HCT116 (cell line): ENCODE measurements around the gene PGAP3. TPM values are rescaled to one million over a fixed set of nuclear protein-coding genes. Genes with fewer than 3 reads are reported as not detected.
"Not testable (repeated sequence)": the region's sequence is repeated elsewhere in the genome, so short reads cannot be mapped to it uniquely, and the experiment has no call there.

Experiments used
- ATAC-seq: fragments of 200-7000 bp; cut with Tn5 transposase; 2 replicates; pipeline ENCODE4 v1.9.1; 2020; ENCODE audit warnings: mild to moderate bottlenecking, moderate library complexity
- BruUV-seq: library from RNA; stranded (reverse); fragments of 400-500 nt; replicated peaks from 2 replicates; lab custom pipeline; 2021; lab: Mats Ljungman, UMichigan
- CTCF ChIA-PET: fragments of 300-600 bp; sonication (Branson Sonifier 250); formaldehyde crosslinking; loops from one replicate; lab custom pipeline; 2021; ENCODE audit warnings: antibody characterized with exemption; lab: Charles Lee
- POLR2A ChIA-PET: fragments of 300-600, 350-600 bp; sonication (Branson Sonifier 250); formaldehyde crosslinking; loops from one replicate; lab custom pipeline; 2021; ENCODE audit warnings: antibody characterized with exemption; lab: Charles Lee
- RAD21 ChIA-PET, 2 experiments: fragments of 300-600 bp; sonication (Branson Sonifier 250); formaldehyde crosslinking; loops; one replicate each; lab custom pipeline; 2023; ENCODE audit warnings: low total read pairs in 2 of 2; ENCODE audit not compliant: uncharacterized antibody in 2 of 2, unreplicated experiment in 2 of 2, low non-redundant PET in 1 of 2; lab: Charles Lee
- DNase-seq: peaks from one replicate; pipeline ENCODE4 v3.0.0-alpha.2; 2010; ENCODE audit warnings: low read depth, low spot score
- H2AFZ ChIP-seq: fragments of 200-600 bp; shearing (Covaris generic), sonication (generic); 2 replicates; pipeline ENCODE4 v1.6.1; 2017; ENCODE audit warnings: low read depth, mixed run types, mixed read lengths, antibody characterized with exemption, low read length; ENCODE audit not compliant: poor library complexity, severe bottlenecking
- H3K27ac ChIP-seq: 2 replicates; pipeline ENCODE4 v1.5.1; 2012; ENCODE audit warnings: low read depth, low read length
- H3K27me3 ChIP-seq: fragments of 200-600 bp; sonication (generic); 2 replicates; pipeline ENCODE4 v1.6.1; 2016; ENCODE audit warnings: mixed run types, low read length, mixed read lengths; ENCODE audit not compliant: insufficient read depth
- H3K36me3 ChIP-seq, 2 experiments: fragments of 200-500 bp in 1 of 2; fragments of 200-600 bp in 1 of 2; sonication (Bioruptor generic) in 1 of 2; sonication (generic) in 1 of 2; 2 replicates each; pipeline versions ENCODE4 v1.5.1 to v1.6.1; 2014 to 2016; ENCODE audit warnings: low read length in 2 of 2, inconsistent platforms in 1 of 2, mixed read lengths in 1 of 2, mixed run types in 1 of 2; ENCODE audit not compliant: insufficient read depth in 2 of 2, control insufficient read depth in 1 of 2
- H3K4me1 ChIP-seq, 2 experiments: fragments of 200-600 bp in 1 of 2; sonication (generic) in 1 of 2; 2 replicates each; pipeline versions ENCODE4 v1.5.1 to v1.6.1; 2012 to 2017; ENCODE audit warnings: low read length in 2 of 2, inconsistent platforms in 1 of 2, mild to moderate bottlenecking in 1 of 2, mixed read lengths in 1 of 2, mixed run types in 1 of 2, moderate library complexity in 1 of 2; ENCODE audit not compliant: insufficient read depth in 2 of 2, control insufficient read depth in 1 of 2
- H3K4me2 ChIP-seq: fragments of 200-600 bp; sonication (generic); 2 replicates; pipeline ENCODE4 v1.6.1; 2017; ENCODE audit warnings: mixed run types, low read length, mixed read lengths
- H3K4me3 ChIP-seq, 2 experiments: fragments of 200-600 bp in 1 of 2; sonication (generic) in 1 of 2; replicated peaks in 1 of 2; 2 replicates each; pipeline ENCODE4 v1.5.1; 2011 to 2016; ENCODE audit warnings: low read length in 2 of 2, control low read depth in 1 of 2, low read depth in 1 of 2, mild to moderate bottlenecking in 1 of 2, mixed read lengths in 1 of 2, mixed run types in 1 of 2
- H3K79me2 ChIP-seq: fragments of 200-600 bp; sonication (generic); 2 replicates; pipeline ENCODE4 v1.6.1; 2017; ENCODE audit warnings: mild to moderate bottlenecking, mixed run types, low read length, moderate library complexity, mixed read lengths; ENCODE audit not compliant: insufficient read depth
- H3K9ac ChIP-seq: fragments of 200-600 bp; sonication (generic); 2 replicates; pipeline ENCODE4 v1.6.1; 2016; ENCODE audit warnings: low read length, mixed read lengths
- H3K9me2 ChIP-seq: fragments of 200-600 bp; sonication (generic), shearing (Covaris generic); 2 replicates; pipeline ENCODE4 v1.6.1; 2017; ENCODE audit warnings: mixed run types, mild to moderate bottlenecking, moderate library complexity; ENCODE audit not compliant: insufficient read depth
- H3K9me3 ChIP-seq, 2 experiments: fragments of 200-500 bp in 1 of 2; fragments of 200-600 bp in 1 of 2; sonication (Bioruptor generic) in 1 of 2; sonication (generic) in 1 of 2; 2 replicates each; pipeline ENCODE4 v1.6.1; 2014 to 2017; ENCODE audit warnings: low read length in 2 of 2, mixed read lengths in 2 of 2, inconsistent platforms in 1 of 2, low read depth in 1 of 2, mild to moderate bottlenecking in 1 of 2, mixed run types in 1 of 2, moderate library complexity in 1 of 2; ENCODE audit not compliant: control insufficient read depth in 1 of 2, insufficient read depth in 1 of 2
- H4K20me1 ChIP-seq: fragments of 200-600 bp; sonication (generic), shearing (Covaris generic); 2 replicates; pipeline ENCODE4 v1.6.1; 2017; ENCODE audit warnings: mixed run types, mild to moderate bottlenecking, moderate library complexity; ENCODE audit not compliant: insufficient read depth
- CBX3 ChIP-seq: IDR thresholded peaks from 2 replicates; pipeline ENCODE4 v1.6.1; 2012; ENCODE audit warnings: low read depth
- CEBPB ChIP-seq: IDR thresholded peaks from 2 replicates; pipeline ENCODE4 v1.6.1; 2012; ENCODE audit warnings: low read depth
- CTCF ChIP-seq, 3 experiments: fragments of 200-600 bp in 1 of 3; sonication (generic) in 1 of 3; IDR thresholded peaks in 2 of 3; conservative IDR thresholded peaks in 1 of 3; 2 replicates each; pipeline ENCODE4 v1.5.1; 2012 to 2017; ENCODE audit warnings: low read depth in 2 of 3, low read length in 2 of 3, antibody characterized with exemption in 1 of 3, borderline replicate concordance in 1 of 3, control low read depth in 1 of 3, mild to moderate bottlenecking in 1 of 3, mixed read lengths in 1 of 3, mixed run types in 1 of 3, moderate library complexity in 1 of 3; ENCODE audit not compliant: insufficient read depth in 1 of 3
- EGR1 ChIP-seq: IDR thresholded peaks from 2 replicates; pipeline ENCODE4 v1.6.1; 2012; ENCODE audit warnings: low read depth
- ELF1 ChIP-seq: IDR thresholded peaks from 2 replicates; pipeline ENCODE4 v1.6.1; 2012; ENCODE audit warnings: low read depth, borderline replicate concordance
- EZH2 ChIP-seq: fragments of 200-600 bp; sonication (generic); IDR thresholded peaks from 2 replicates; pipeline ENCODE4 v1.6.1; 2017; ENCODE audit warnings: antibody characterized with exemption, mixed run types
- EZH2phosphoT487 ChIP-seq: fragments of 200-600 bp; IDR thresholded peaks from 2 replicates; pipeline ENCODE4 v1.6.1; 2018; ENCODE audit warnings: antibody characterized with exemption, borderline replicate concordance
- FOSL1 ChIP-seq: IDR thresholded peaks from 2 replicates; pipeline ENCODE4 v1.6.1; 2012; ENCODE audit warnings: low read depth
- MAX ChIP-seq: IDR thresholded peaks from 2 replicates; pipeline ENCODE4 v1.6.1; 2012
- POLR2A ChIP-seq: IDR thresholded peaks from 2 replicates; pipeline ENCODE4 v1.7.0; 2011; ENCODE audit warnings: borderline replicate concordance; ENCODE audit not compliant: insufficient read depth, insufficient read length; ENCODE audit errors: extremely low read depth
- POLR2AphosphoS5 ChIP-seq: IDR thresholded peaks from 2 replicates; pipeline ENCODE4 v1.6.1; 2011; ENCODE audit warnings: mild to moderate bottlenecking, low read depth, low read length, moderate library complexity
- SIN3A ChIP-seq: IDR thresholded peaks from 2 replicates; pipeline ENCODE4 v1.6.1; 2012; ENCODE audit warnings: low read depth
- SP1 ChIP-seq: IDR thresholded peaks from 2 replicates; pipeline ENCODE4 v1.6.1; 2012; ENCODE audit warnings: low read depth
- TCF7L2 ChIP-seq: IDR thresholded peaks from 2 replicates; pipeline ENCODE4 v1.7.0; 2011; ENCODE audit warnings: borderline replicate concordance, inconsistent platforms; ENCODE audit not compliant: insufficient read depth, insufficient read length; ENCODE audit errors: extremely low read depth
- YY1 ChIP-seq: IDR thresholded peaks from 2 replicates; pipeline ENCODE4 v1.6.1; 2011; ENCODE audit warnings: low read length, low read depth, moderate library complexity, mild to moderate bottlenecking; ENCODE audit not compliant: insufficient replicate concordance; ENCODE audit errors: extremely low read depth
- ZFX ChIP-seq: fragments of 450-650 bp; IDR thresholded peaks from 2 replicates; pipeline ENCODE4 v1.6.1; 2017
- ZNF274 ChIP-seq: fragments of 200-500 bp; sonication (Bioruptor generic); IDR thresholded peaks from 2 replicates; pipeline ENCODE4 v1.6.1; 2014; ENCODE audit warnings: mild to moderate bottlenecking, low read depth, low read length, inconsistent platforms
- intact Hi-C: fragments of 100-400 bp; cut with micrococcal nuclease; formaldehyde crosslinking; loops from 2 replicates; pipeline ENCODE4 v1.10.0; 2022
- total RNA-seq: library from RNA; stranded (reverse); gene quantifications from one replicate; pipeline ENCODE4 v1.2.1, GENCODE V29; 2021; ENCODE audit not compliant: unreplicated experiment
- TF ChIP-seq, protein P1 (sequence below): IDR thresholded peaks from 2 replicates; pipeline ENCODE4 v1.6.1; 2011; ENCODE audit warnings: mild to moderate bottlenecking, low read length, moderate library complexity; ENCODE audit not compliant: insufficient replicate concordance; ENCODE audit errors: extremely low read depth

Gene PGAP3
- total RNA-seq, 1 experiment from 2014 or later = 15.2 TPM

DNA sequence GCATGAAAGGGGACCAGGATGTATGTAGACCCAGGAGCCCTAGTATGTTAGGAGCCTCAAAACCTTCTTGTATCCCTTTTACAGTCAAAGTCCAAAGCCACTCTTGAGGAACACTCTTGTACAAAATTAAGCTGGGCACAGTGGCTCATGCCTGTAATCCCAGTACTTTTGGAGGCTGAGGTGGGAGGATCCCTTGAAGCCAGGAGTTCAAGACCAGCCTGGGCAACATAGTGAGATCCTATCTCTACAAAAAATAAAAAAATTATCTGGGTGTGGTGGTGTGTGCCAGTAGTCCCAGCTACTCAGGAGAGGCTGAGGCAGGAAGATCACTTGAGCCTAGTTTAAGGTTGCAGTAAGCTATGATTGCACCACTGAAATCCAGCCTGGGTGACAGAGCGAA, 38.1 kb upstream of the PGAP3 start:
- H2AFZ ChIP-seq, H4K20me1 ChIP-seq, BruUV-seq, RAD21 ChIA-PET, POLR2A ChIA-PET, H3K4me2 ChIP-seq, ATAC-seq, H3K9me3 ChIP-seq, intact Hi-C loops, DNase-seq, H3K27me3 ChIP-seq, CTCF ChIA-PET, H3K27ac ChIP-seq, H3K9ac ChIP-seq, H3K9me2 ChIP-seq, H3K4me3 ChIP-seq: not testable (repeated sequence)
- Histone ChIP-seq H3K36me3 (peaks cover 3 to 22% of the 10 kb centered on the region in 2 experiments; a peak in 2 of 4 replicates), H3K79me2 (peaks cover 10% of the 10 kb centered on the region; the same call in 1 of the 2 replicates), H3K4me1 (peaks cover 4 to 27% of the 10 kb centered on the region in 2 experiments; a peak in 3 of 4 replicates)

GRCh38 chr17:39724731-39725130, 36.9 kb upstream of the PGAP3 start:
- no peak for DNase-seq
- Histone ChIP-seq H2AFZ (no peak overlapping the region), H3K27me3 (no peaks in the 10 kb centered on the region), H3K36me3 (peaks cover 3 to 22% of the 10 kb centered on the region in 2 experiments; a peak in 2 of 4 replicates), H3K4me1 (peaks cover 3 to 22% of the 10 kb centered on the region in 2 experiments; a peak in 3 of 4 replicates), H3K9ac (no peak overlapping the region), H3K4me2 (no peak overlapping the region), H3K79me2 (peaks cover 6% of the 10 kb centered on the region; the same call in 1 of the 2 replicates), H4K20me1 (no peaks in the 10 kb centered on the region), H3K4me3 (no peak overlapping the region), H3K9me3 (no peaks in the 10 kb centered on the region), H3K27ac (no peak overlapping the region), H3K9me2 (no peaks in the 10 kb centered on the region)
- CTCF ChIA-PET = no interaction called here
- BruUV-seq = no TSS peak
- TF ChIP-seq EZH2phosphoT487 = no peak
- TF ChIP-seq ELF1 = no peak
- no peak for TF ChIP-seq MAX
- TF ChIP-seq CBX3 = no peak
- TF ChIP-seq YY1 = no peak
- no peak for TF ChIP-seq EZH2
- no peak for TF ChIP-seq POLR2A
- TF ChIP-seq FOSL1 = no peak
- TF ChIP-seq SIN3A = no peak
- TF ChIP-seq POLR2AphosphoS5 = no peak
- TF ChIP-seq TCF7L2 = no peak
- TF ChIP-seq CEBPB = no peak
- TF ChIP-seq, protein P1, sequence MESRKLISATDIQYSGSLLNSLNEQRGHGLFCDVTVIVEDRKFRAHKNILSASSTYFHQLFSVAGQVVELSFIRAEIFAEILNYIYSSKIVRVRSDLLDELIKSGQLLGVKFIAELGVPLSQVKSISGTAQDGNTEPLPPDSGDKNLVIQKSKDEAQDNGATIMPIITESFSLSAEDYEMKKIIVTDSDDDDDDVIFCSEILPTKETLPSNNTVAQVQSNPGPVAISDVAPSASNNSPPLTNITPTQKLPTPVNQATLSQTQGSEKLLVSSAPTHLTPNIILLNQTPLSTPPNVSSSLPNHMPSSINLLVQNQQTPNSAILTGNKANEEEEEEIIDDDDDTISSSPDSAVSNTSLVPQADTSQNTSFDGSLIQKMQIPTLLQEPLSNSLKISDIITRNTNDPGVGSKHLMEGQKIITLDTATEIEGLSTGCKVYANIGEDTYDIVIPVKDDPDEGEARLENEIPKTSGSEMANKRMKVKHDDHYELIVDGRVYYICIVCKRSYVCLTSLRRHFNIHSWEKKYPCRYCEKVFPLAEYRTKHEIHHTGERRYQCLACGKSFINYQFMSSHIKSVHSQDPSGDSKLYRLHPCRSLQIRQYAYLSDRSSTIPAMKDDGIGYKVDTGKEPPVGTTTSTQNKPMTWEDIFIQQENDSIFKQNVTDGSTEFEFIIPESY = no peak
- no peak for TF ChIP-seq EGR1
- no peak for TF ChIP-seq ZNF274
- TF ChIP-seq CTCF (IDR thresholded peaks at IDR 0.05 in 2 of 3, conservative IDR thresholded peaks at IDR 0.05 in 1 of 3; ENCODE audit: borderline replicate concordance in 1 of 3, insufficient read depth in 1 of 3, low read depth in 2 of 3, low read length in 2 of 3) = no peak
- no peak for TF ChIP-seq SP1
- no peak for TF ChIP-seq ZFX
- RAD21 ChIA-PET = no interaction called here
- ATAC-seq = no peak
- intact Hi-C loops = no loop called here
- POLR2A ChIA-PET = no interaction called here
